Upper lobe of left lung (tissue), 6 donors: Measurements from ENCODE around the gene PSORS1C1. TPM values are rescaled to one million over a fixed set of nuclear protein-coding genes. Genes with fewer than 3 reads are reported as not detected.

Experiments used
- ATAC-seq, 2 donors: fragments of 200-7000 bp; cut with Tn5 transposase; one replicate each; pipeline ENCODE4 v1.9.1; 2022; ENCODE audit warnings: mild to moderate bottlenecking in 2 of 2, moderate library complexity in 2 of 2; ENCODE audit not compliant: low FRiP score in 2 of 2
- DNase-seq, 2 donors: peaks; one replicate each; pipeline ENCODE4 v3.0.0-alpha.2; 2019 to 2020
- H3K27ac ChIP-seq, 4 donors: fragments of 200-600 bp; sonication (generic); one replicate each; pipeline ENCODE4 v1.5.1; 2016 to 2019
- H3K27me3 ChIP-seq, 4 donors: fragments of 200-600 bp; sonication (generic); one replicate each; pipeline ENCODE4 v1.5.1; 2017 to 2019
- H3K36me3 ChIP-seq, 4 donors: fragments of 200-600 bp; sonication (generic); one replicate each; pipeline ENCODE4 v1.5.1; 2016 to 2019
- H3K4me1 ChIP-seq, 4 donors: fragments of 200-600 bp; sonication (generic); one replicate each; pipeline ENCODE4 v1.5.1; 2018 to 2019
- H3K4me3 ChIP-seq, 4 donors: fragments of 200-600 bp; sonication (generic); one replicate each; pipeline ENCODE4 v1.5.1; 2017 to 2019; ENCODE audit warnings: mild to moderate bottlenecking in 2 of 4, moderate library complexity in 1 of 4
- H3K9me3 ChIP-seq, 4 donors: fragments of 200-600 bp; sonication (generic); one replicate each; pipeline ENCODE4 v1.5.1; 2018 to 2019
- EP300 ChIP-seq, 4 donors: sonication (generic); formaldehyde crosslinking; IDR thresholded peaks; one replicate each; pipeline ENCODE4 v1.5.1; 2017; ENCODE audit warnings: antibody characterized with exemption in 4 of 4, control low read depth in 2 of 4
- POLR2A ChIP-seq, 4 donors: fragments of 450-650 bp; IDR thresholded peaks; one replicate each; pipeline ENCODE4 v1.5.1; 2016 to 2017; ENCODE audit warnings: antibody characterized with exemption in 4 of 4, mild to moderate bottlenecking in 2 of 4
- POLR2AphosphoS5 ChIP-seq, 2 donors: sonication (generic); formaldehyde crosslinking; IDR thresholded peaks; one replicate each; pipeline ENCODE4 v1.5.1; 2017; ENCODE audit warnings: antibody characterized with exemption in 2 of 2
- WGBS, 2 donors: methylation state at CpG; one replicate each; pipeline ENCODE4 v1.1.5; 2017 to 2018; 5-methylcytosine and 5-hydroxymethylcytosine counted together
- total RNA-seq, 6 donors: library from RNA; depleted of rRNA in 4 of 6; stranded (reverse); fragments of >200 nt in 4 of 6; gene quantifications; one replicate each; pipeline versions ENCODE4 v1.1.0 to v1.2.1, GENCODE V29; 2016 to 2021
- TF ChIP-seq, protein P1 (sequence below), 6 experiments: fragments of 450-650 bp in 4 of 6; fragments of 200-600 bp in 2 of 6; sonication (generic) in 2 of 6; IDR thresholded peaks; one replicate each; pipeline ENCODE4 v1.5.1; 2016 to 2019; ENCODE audit warnings: antibody characterized with exemption in 6 of 6
- donor health status: DM: no; HTN: no; CAD: no; lungs with moderate emphysema.
- donor health status: DM: no; HTN: yes; CAD: no; lungs with severe emphysema.

Gene PSORS1C1
- total RNA-seq, 6 donors from 2014 or later: 3.2 to 9.4 (median 4.4) TPM

DNA sequence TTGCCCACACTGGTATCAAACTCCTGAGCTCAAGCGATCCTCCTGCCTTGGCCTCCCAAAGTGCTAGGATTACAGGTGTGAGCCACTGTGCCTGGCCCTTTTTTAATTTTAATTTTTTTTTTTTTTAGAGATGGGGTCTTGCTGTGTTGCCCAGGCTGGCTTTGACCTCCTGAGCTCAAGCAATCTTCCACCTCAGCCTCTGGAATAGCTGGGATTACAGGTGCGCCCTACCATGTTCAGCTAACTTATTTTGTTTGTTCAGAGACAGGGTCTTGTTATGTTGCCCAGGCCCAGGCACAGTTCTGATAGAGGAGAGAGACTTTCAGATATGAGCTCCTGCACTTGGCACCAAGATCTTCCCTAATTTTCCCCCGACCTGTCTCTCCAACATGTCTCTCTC is 16.2 kb downstream of the PSORS1C1 start:
- DNase-seq (no peak), ATAC-seq (no peak)
- H3K9me3 ChIP-seq: no peaks in the 10 kb centered on the region
- TF ChIP-seq EP300 (IDR thresholded peaks at IDR 0.05): no peak
- TF ChIP-seq POLR2AphosphoS5 (IDR thresholded peaks at IDR 0.05): no peak
- no peak for TF ChIP-seq POLR2A (IDR thresholded peaks at IDR 0.05)
- TF ChIP-seq, protein P1, sequence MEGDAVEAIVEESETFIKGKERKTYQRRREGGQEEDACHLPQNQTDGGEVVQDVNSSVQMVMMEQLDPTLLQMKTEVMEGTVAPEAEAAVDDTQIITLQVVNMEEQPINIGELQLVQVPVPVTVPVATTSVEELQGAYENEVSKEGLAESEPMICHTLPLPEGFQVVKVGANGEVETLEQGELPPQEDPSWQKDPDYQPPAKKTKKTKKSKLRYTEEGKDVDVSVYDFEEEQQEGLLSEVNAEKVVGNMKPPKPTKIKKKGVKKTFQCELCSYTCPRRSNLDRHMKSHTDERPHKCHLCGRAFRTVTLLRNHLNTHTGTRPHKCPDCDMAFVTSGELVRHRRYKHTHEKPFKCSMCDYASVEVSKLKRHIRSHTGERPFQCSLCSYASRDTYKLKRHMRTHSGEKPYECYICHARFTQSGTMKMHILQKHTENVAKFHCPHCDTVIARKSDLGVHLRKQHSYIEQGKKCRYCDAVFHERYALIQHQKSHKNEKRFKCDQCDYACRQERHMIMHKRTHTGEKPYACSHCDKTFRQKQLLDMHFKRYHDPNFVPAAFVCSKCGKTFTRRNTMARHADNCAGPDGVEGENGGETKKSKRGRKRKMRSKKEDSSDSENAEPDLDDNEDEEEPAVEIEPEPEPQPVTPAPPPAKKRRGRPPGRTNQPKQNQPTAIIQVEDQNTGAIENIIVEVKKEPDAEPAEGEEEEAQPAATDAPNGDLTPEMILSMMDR (IDR thresholded peaks at IDR 0.05): no peak
- H3K27ac ChIP-seq: no peak overlapping the region
- WGBS, 2 donors: 92 to 95% methylated on average over 3 of the region's 3 CpGs
- H3K4me1 ChIP-seq: peaks cover 0 to 4% (median 0%) of the 10 kb centered on the region in 4 donors
- H3K36me3 ChIP-seq: no peaks in the 10 kb centered on the region
- H3K4me3 ChIP-seq: no peak overlapping the region
- H3K27me3 ChIP-seq: no peaks in the 10 kb centered on the region

DNA sequence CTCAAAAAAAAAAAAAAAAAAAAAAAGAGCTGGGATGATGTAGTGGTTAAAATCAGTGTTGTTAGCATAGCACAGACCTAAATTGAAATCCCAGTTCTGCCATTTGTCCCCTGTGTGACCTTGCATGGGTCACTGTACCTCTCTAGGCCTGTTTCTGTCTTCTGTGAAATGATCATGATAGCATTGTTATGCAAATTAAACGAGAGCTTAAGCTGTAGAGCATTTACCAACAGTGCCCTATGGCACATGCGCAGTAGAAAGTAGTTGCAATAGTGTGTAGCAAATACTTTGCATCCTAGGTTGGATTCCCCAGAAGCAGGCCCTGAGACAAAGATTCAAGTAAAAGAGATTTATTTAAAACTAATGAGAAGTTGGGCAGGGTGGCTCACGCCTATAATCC is 17.0 kb downstream of the PSORS1C1 start:
- ATAC-seq (no peak), DNase-seq (no peak)
- TF ChIP-seq, protein P1 (IDR thresholded peaks at IDR 0.05): no peak
- TF ChIP-seq POLR2AphosphoS5 (IDR thresholded peaks at IDR 0.05): no peak
- no peak for TF ChIP-seq POLR2A (IDR thresholded peaks at IDR 0.05)
- no peak for TF ChIP-seq EP300 (IDR thresholded peaks at IDR 0.05)
- Histone ChIP-seq H3K4me1 (peaks cover 0 to 3% (median 0%) of the 10 kb centered on the region in 4 donors), H3K4me3 (no peak overlapping the region), H3K27me3 (no peaks in the 10 kb centered on the region), H3K27ac (no peak overlapping the region), H3K9me3 (no peaks in the 10 kb centered on the region), H3K36me3 (no peaks in the 10 kb centered on the region)
- WGBS, 2 donors: 89% methylated on average over 3 of the region's 3 CpGs

GRCh38 chr6:31132806-31133205 is 18.2 kb downstream of the PSORS1C1 start:
- H3K4me1 ChIP-seq: peaks cover 3 to 7% (median 5%) of the 10 kb centered on the region in 4 donors
- no peak for TF ChIP-seq POLR2AphosphoS5 (IDR thresholded peaks at IDR 0.05)
- no peaks in the 10 kb centered on the region for H3K9me3 ChIP-seq
- DNase-seq (no peak), ATAC-seq (no peak)
- 69 to 71% methylated on average over 6 of the region's 6 CpGs for WGBS, 2 donors
- H3K36me3 ChIP-seq: no peaks in the 10 kb centered on the region
- H3K4me3 ChIP-seq: no peak overlapping the region
- no peaks in the 10 kb centered on the region for H3K27me3 ChIP-seq
- H3K27ac ChIP-seq: no peak overlapping the region

- Histone ChIP-seq H3K4me3 (no peak overlapping the region), H3K9me3 (no peaks in the 10 kb centered on the region), H3K4me1 (peaks cover 6 to 14% (median 11%) of the 10 kb centered on the region in 4 donors), H3K27me3 (no peaks in the 10 kb centered on the region), H3K36me3 (no peaks in the 10 kb centered on the region), H3K27ac (no peak overlapping the region)
- TF ChIP-seq, protein P1 (IDR thresholded peaks at IDR 0.05): no peak
- TF ChIP-seq POLR2AphosphoS5 (IDR thresholded peaks at IDR 0.05) (no peak), POLR2A (IDR thresholded peaks at IDR 0.05) (no peak), EP300 (IDR thresholded peaks at IDR 0.05) (no peak)
- DNase-seq: no peak
- WGBS, 2 donors: 85 to 87% methylated on average over 10 of the region's 10 CpGs
- ATAC-seq: no peak
Measured at GRCh38 chr6:31135710-31136109, 21.1 kb downstream of the PSORS1C1 start.

- H3K9me3 ChIP-seq: no peaks in the 10 kb centered on the region
- WGBS, 2 donors: 77 to 94% methylated on average over 4 of the region's 4 CpGs
- TF ChIP-seq POLR2A (IDR thresholded peaks at IDR 0.05) (no peak), EP300 (IDR thresholded peaks at IDR 0.05) (no peak)
- TF ChIP-seq, protein P1 (IDR thresholded peaks at IDR 0.05): no peak
- peaks cover 10 to 18% (median 13%) of the 10 kb centered on the region in 4 donors for H3K4me1 ChIP-seq
- H3K36me3 ChIP-seq: peaks cover 0 to 2% (median 0%) of the 10 kb centered on the region in 4 donors
- H3K27me3 ChIP-seq: no peaks in the 10 kb centered on the region
- ATAC-seq: no peak
- DNase-seq: no peak
- H3K27ac ChIP-seq: peak within 1 kb of the TSS in 1 of 4 donors; percentile 5
- no peak within 1 kb of the TSS for H3K4me3 ChIP-seq
Measured at GRCh38 chr6:31138982-31139381, 24.4 kb downstream of the PSORS1C1 start, which contains the start of gene PSORS1C2. Gene PSORS1C2 (minus strand): TSS chr6:31139066. CDS start chr6:31139026, 40 bp downstream.
